ENCODE measurements around the gene MKLN1. TPM values are rescaled to one million over a fixed set of nuclear protein-coding genes. Genes with fewer than 3 reads are reported as not detected.

Gene MKLN1
- total and polyA plus RNA-seq, 2 of the 4 experiments (the other 2 are of a cell fraction): 17.5 to 52.0 TPM

DNA sequence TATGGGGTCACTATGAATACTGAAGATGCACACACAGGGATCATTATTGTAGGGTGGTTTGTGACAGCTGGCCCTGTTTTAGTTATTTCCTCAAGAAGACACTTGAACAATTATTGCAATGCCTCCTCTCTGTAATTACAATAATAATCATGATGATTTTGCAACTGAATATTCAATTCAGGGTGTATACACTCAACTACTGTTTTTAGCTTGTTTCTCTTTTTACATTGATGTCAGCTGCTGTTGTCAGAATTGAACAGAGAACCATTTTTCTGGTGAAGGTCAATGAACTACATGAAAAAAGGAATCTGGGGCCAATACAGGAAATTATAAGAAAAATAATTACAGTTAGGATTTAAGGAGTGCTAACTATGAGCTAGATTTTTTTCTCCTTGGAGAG lies 28.6 kb upstream of the MKLN1 start:
- H2BK15ac ChIP-seq (ENCODE audit: low read depth, low read length): no peak overlapping the region
- intact Hi-C loops (cut with micrococcal nuclease): no loop called here
- H3K4me3 ChIP-seq (ENCODE audit: insufficient read depth, low read depth, low read length): no peak overlapping the region
- no TSS peak for BruUV-seq (replicated peaks)
- H3K27ac ChIP-seq (ENCODE audit: insufficient read depth, low read length): no peak overlapping the region
- no peaks in the 10 kb centered on the region for H3K27me3 ChIP-seq (ENCODE audit: control insufficient read depth, insufficient read depth, low read length)
- no peak overlapping the region for H2AK9ac ChIP-seq (replicated peaks; ENCODE audit: low read depth, low read length, poor library complexity)
- H3K4me1 ChIP-seq (ENCODE audit: control insufficient read depth, insufficient read depth, low read length): no peaks in the 10 kb centered on the region
- H3K9ac ChIP-seq (ENCODE audit: low read depth, low read length): no peak overlapping the region
- H3K18ac ChIP-seq (ENCODE audit: low read depth, low read length): no peak overlapping the region
- H2BK5ac ChIP-seq (ENCODE audit: low read depth, low read length, poor library complexity, severe bottlenecking): no peak overlapping the region
- no peak overlapping the region for H4K91ac ChIP-seq (ENCODE audit: insufficient read depth, low read depth, low read length)
- no peak overlapping the region for H2AK5ac ChIP-seq (ENCODE audit: low read depth, low read length)
- no peak overlapping the region for H3K4me2 ChIP-seq (ENCODE audit: low read depth, low read length)
- H2BK20ac ChIP-seq (ENCODE audit: low read depth, low read length): no peak overlapping the region
- no peak overlapping the region for H3K4ac ChIP-seq (ENCODE audit: low read depth, low read length)
- H3K14ac ChIP-seq (replicated peaks; ENCODE audit: low read depth, low read length): no peak overlapping the region
- H3K9me1 ChIP-seq (ENCODE audit: insufficient read depth, low read length): no peaks in the 10 kb centered on the region
- H3K9me3 ChIP-seq (ENCODE audit: control insufficient read depth, insufficient read depth, low read length): no peaks in the 10 kb centered on the region
- H2AFZ ChIP-seq (replicated peaks; ENCODE audit: low read length, poor library complexity): no peak overlapping the region
- DNase-seq (no peak), ATAC-seq (ENCODE audit: low read depth) (no peak)
- H3K56ac ChIP-seq (ENCODE audit: extremely low read depth, insufficient read depth, low read length): no peak overlapping the region
- no peak overlapping the region for H4K5ac ChIP-seq (ENCODE audit: low read depth, low read length)
- dilution Hi-C loops (cut with HindIII; ENCODE audit: low sequenced_read_pairs, unreplicated experiment): no loop called here
- TF ChIP-seq RCOR1 (IDR thresholded peaks at IDR 0.05; ENCODE audit: insufficient replicate concordance, low read length) (no peak), NFE2L2 (IDR thresholded peaks at IDR 0.05; ENCODE audit: low read depth, low read length) (no peak), MXI1 (IDR thresholded peaks at IDR 0.05; ENCODE audit: borderline replicate concordance, low read depth, low read length) (no peak), POLR2A (IDR thresholded peaks at IDR 0.05; ENCODE audit: low read depth, low read length) (no peak), BHLHE40 (IDR thresholded peaks at IDR 0.05; ENCODE audit: low read depth, low read length) (no peak)
- in situ Hi-C loops (cut with MboI; ENCODE audit: low sequenced_read_pairs): no loop called here
- H2BK120ac ChIP-seq (ENCODE audit: low read depth, low read length): no peak overlapping the region
- no peak overlapping the region for H4K8ac ChIP-seq (ENCODE audit: low read depth in 2 of 2, low read length in 2 of 2)
- CTCF ChIA-PET: no interaction called here
- H3K36me3 ChIP-seq (ENCODE audit: control insufficient read depth, insufficient read depth, low read length): no peaks in the 10 kb centered on the region
- POLR2A ChIA-PET (ENCODE audit: unreplicated experiment): no interaction called here
- no peaks in the 10 kb centered on the region for H3K79me1 ChIP-seq (ENCODE audit: low read depth in 1 of 2, low read length in 2 of 2)
- H3K23ac ChIP-seq (ENCODE audit: low read depth, low read length): no peak overlapping the region
- no peaks in the 10 kb centered on the region for H4K20me1 ChIP-seq (ENCODE audit: insufficient read depth, low read length)
